ENCODE measurements around the gene FAM3D.
"Not testable (repeated sequence)": the region's sequence is repeated elsewhere in the genome, so short reads cannot be mapped to it uniquely, and the experiment has no call there.

GRCh38 chr3:58704304-58704703 lies 37.7 kb upstream of the FAM3D start:
- not testable (repeated sequence) for TF ChIP-seq CTCF (conservative IDR thresholded peaks at IDR 0.05); ZFX (IDR thresholded peaks at IDR 0.05)
